H9 (cell line): ENCODE measurements around the gene PEPD. TPM values are rescaled to one million over a fixed set of nuclear protein-coding genes. Genes with fewer than 3 reads are reported as not detected.

Experiments
- DNase-seq: peaks from one replicate; pipeline ENCODE4 v3.0.0-alpha.2; 2017
- H2AFZ ChIP-seq: one replicate; pipeline ENCODE4 v1.6.1; 2013; ENCODE audit warnings: mild to moderate bottlenecking, low read length, control low read depth, moderate library complexity
- H2AK5ac ChIP-seq: 2 replicates; pipeline ENCODE4 v1.6.1; 2013; ENCODE audit warnings: low read length, control low read depth, mixed read lengths; ENCODE audit not compliant: insufficient read length
- H2BK120ac ChIP-seq: one replicate; pipeline ENCODE4 v1.6.1; 2013; ENCODE audit warnings: low read depth, mild to moderate bottlenecking, low read length, control low read depth, inconsistent platforms; ENCODE audit not compliant: poor library complexity, severe bottlenecking
- H2BK12ac ChIP-seq: 2 replicates; pipeline ENCODE4 v1.6.1; 2013; ENCODE audit warnings: low read length, control low read depth, mixed read lengths, low read depth; ENCODE audit not compliant: insufficient read length
- H2BK15ac ChIP-seq: 2 replicates; pipeline ENCODE4 v1.6.1; 2013; ENCODE audit warnings: low read depth, low read length, control low read depth
- H2BK20ac ChIP-seq: one replicate; pipeline ENCODE4 v1.6.1; 2013; ENCODE audit warnings: low read depth, mild to moderate bottlenecking, low read length, control low read depth, inconsistent platforms; ENCODE audit not compliant: poor library complexity, severe bottlenecking
- H2BK5ac ChIP-seq: 2 replicates; pipeline ENCODE4 v1.6.1; 2013; ENCODE audit warnings: low read length, control low read depth, mixed read lengths; ENCODE audit not compliant: insufficient read length
- H3K14ac ChIP-seq: 2 replicates; pipeline ENCODE4 v1.6.1; 2013; ENCODE audit warnings: low read length, control low read depth; ENCODE audit not compliant: insufficient read depth
- H3K18ac ChIP-seq: 2 replicates; pipeline ENCODE4 v1.6.1; 2013; ENCODE audit warnings: low read depth, mild to moderate bottlenecking, mixed read lengths, low read length, control low read depth; ENCODE audit not compliant: insufficient read length
- H3K23ac ChIP-seq: 2 replicates; pipeline ENCODE4 v1.6.1; 2013; ENCODE audit warnings: low read length, control low read depth, mixed read lengths, low read depth; ENCODE audit not compliant: insufficient read length
- H3K23me2 ChIP-seq: 2 replicates; pipeline ENCODE4 v1.6.1; 2013; ENCODE audit warnings: low read depth, mild to moderate bottlenecking, mixed read lengths, low read length, control low read depth; ENCODE audit not compliant: insufficient read length, poor library complexity, severe bottlenecking
- H3K27ac ChIP-seq: 2 replicates; pipeline ENCODE4 v1.5.1; 2013; ENCODE audit warnings: low read length, control low read depth, mixed read lengths, low read depth; ENCODE audit not compliant: insufficient read length
- H3K27me3 ChIP-seq: 2 replicates; pipeline ENCODE4 v1.6.1; 2013; ENCODE audit warnings: low read length, control low read depth, inconsistent platforms; ENCODE audit not compliant: insufficient read depth
- H3K4ac ChIP-seq: 2 replicates; pipeline ENCODE4 v1.6.1; 2013; ENCODE audit warnings: low read depth, mild to moderate bottlenecking, control low read depth, inconsistent platforms, low read length, moderate library complexity
- H3K4me1 ChIP-seq: 2 replicates; pipeline ENCODE4 v1.6.1; 2013; ENCODE audit warnings: low read length, control low read depth, inconsistent platforms; ENCODE audit not compliant: insufficient read depth
- H3K4me2 ChIP-seq: 2 replicates; pipeline ENCODE4 v1.6.1; 2013; ENCODE audit warnings: low read length, control low read depth, mixed read lengths; ENCODE audit not compliant: insufficient read length, insufficient read depth
- H3K56ac ChIP-seq: 2 replicates; pipeline ENCODE4 v1.6.1; 2013; ENCODE audit warnings: low read depth, mild to moderate bottlenecking, mixed read lengths, low read length, control low read depth; ENCODE audit not compliant: insufficient read length
- H3K79me1 ChIP-seq: 2 replicates; pipeline ENCODE4 v1.6.1; 2013; ENCODE audit warnings: low read depth, mild to moderate bottlenecking, moderate library complexity, low read length, control low read depth, inconsistent platforms; ENCODE audit not compliant: insufficient read depth, poor library complexity, severe bottlenecking
- H3K79me2 ChIP-seq: 2 replicates; pipeline ENCODE4 v1.6.1; 2013; ENCODE audit warnings: low read length, control low read depth, inconsistent platforms; ENCODE audit not compliant: insufficient read depth
- H3K9ac ChIP-seq: 2 replicates; pipeline ENCODE4 v1.6.1; 2013; ENCODE audit warnings: low read length, control low read depth, mixed read lengths; ENCODE audit not compliant: insufficient read length; ENCODE audit errors: extremely low read depth
- H3K9me3 ChIP-seq: one replicate; pipeline ENCODE4 v1.6.1; 2013; ENCODE audit warnings: low read depth, low read length, inconsistent platforms; ENCODE audit not compliant: control insufficient read depth
- H3T11ph ChIP-seq: one replicate; pipeline ENCODE4 v1.6.1; 2013; ENCODE audit warnings: mild to moderate bottlenecking, low read length, control low read depth, inconsistent platforms
- H4K20me1 ChIP-seq: one replicate; pipeline ENCODE4 v1.6.1; 2013; ENCODE audit not compliant: control insufficient read depth, insufficient read length, insufficient read depth
- H4K5ac ChIP-seq: 2 replicates; pipeline ENCODE4 v1.6.1; 2013; ENCODE audit warnings: low read depth, mild to moderate bottlenecking, mixed read lengths, low read length, control low read depth; ENCODE audit not compliant: insufficient read length
- H4K8ac ChIP-seq: replicated peaks from 2 replicates; pipeline ENCODE4 v1.6.1; 2013; ENCODE audit warnings: low read length, control low read depth, mixed read lengths, low read depth; ENCODE audit not compliant: insufficient read length
- H4K91ac ChIP-seq: 2 replicates; pipeline ENCODE4 v1.6.1; 2013; ENCODE audit warnings: low read depth, mild to moderate bottlenecking, moderate library complexity, mixed read lengths, low read length, control low read depth; ENCODE audit not compliant: insufficient read length
- H3K27ac Mint-ChIP-seq, 3 experiments: 2 replicates in 2 of 3; 3 replicates in 1 of 3; pipeline ENCODE4 v1.8.0; 2020 to 2021; ENCODE audit warnings: mixed read lengths in 3 of 3, mild to moderate bottlenecking in 1 of 3, moderate library complexity in 1 of 3
- H3K27me3 Mint-ChIP-seq: 2 replicates; pipeline ENCODE4 v1.8.0; 2021; ENCODE audit warnings: low read depth, mild to moderate bottlenecking, moderate library complexity, mixed read lengths
- H3K36me3 Mint-ChIP-seq, 3 experiments: 2 replicates in 2 of 3; 3 replicates in 1 of 3; pipeline ENCODE4 v1.8.0; 2020 to 2021; ENCODE audit warnings: low read depth in 3 of 3, mixed read lengths in 3 of 3; ENCODE audit not compliant: insufficient read depth in 1 of 3
- H3K4me1 Mint-ChIP-seq, 2 experiments: 2 replicates each; pipeline ENCODE4 v1.8.0; 2020; ENCODE audit warnings: mixed read lengths in 2 of 2
- H3K4me3 Mint-ChIP-seq, 2 experiments: 2 replicates in 1 of 2; 3 replicates in 1 of 2; pipeline ENCODE4 v1.8.0; 2020 to 2021; ENCODE audit warnings: mild to moderate bottlenecking in 2 of 2, mixed read lengths in 2 of 2, moderate library complexity in 1 of 2
- H3K9me3 Mint-ChIP-seq, 2 experiments: 2 replicates in 1 of 2; 3 replicates in 1 of 2; pipeline ENCODE4 v1.8.0; 2020; ENCODE audit warnings: mild to moderate bottlenecking in 2 of 2, mixed read lengths in 2 of 2, moderate library complexity in 1 of 2
- CTCF ChIP-seq: fragments of 200-600 bp; sonication (generic); conservative IDR thresholded peaks from 3 replicates; pipeline ENCODE4 v1.8.0; 2021; ENCODE audit warnings: antibody characterized with exemption, mild to moderate bottlenecking
- WGBS: extraction: QIAGEN DNeasy Blood & Tissue Kit; methylation state at CpG from one replicate; pipeline ENCODE4 v1.1.7; 2013; ENCODE audit warnings: missing lambda C conversion rate, low lambda C conversion rate, mixed read lengths; ENCODE audit not compliant: insufficient read length; ENCODE audit errors: extremely low coverage; 5-methylcytosine and 5-hydroxymethylcytosine counted together
- total RNA-seq: library from RNA; stranded (reverse); gene quantifications from 2 replicates; pipeline ENCODE4 v1.2.1, GENCODE V29; 2021

The PEPD gene
- total RNA-seq, 1 experiment from 2014 or later = 52.8 TPM

DNA sequence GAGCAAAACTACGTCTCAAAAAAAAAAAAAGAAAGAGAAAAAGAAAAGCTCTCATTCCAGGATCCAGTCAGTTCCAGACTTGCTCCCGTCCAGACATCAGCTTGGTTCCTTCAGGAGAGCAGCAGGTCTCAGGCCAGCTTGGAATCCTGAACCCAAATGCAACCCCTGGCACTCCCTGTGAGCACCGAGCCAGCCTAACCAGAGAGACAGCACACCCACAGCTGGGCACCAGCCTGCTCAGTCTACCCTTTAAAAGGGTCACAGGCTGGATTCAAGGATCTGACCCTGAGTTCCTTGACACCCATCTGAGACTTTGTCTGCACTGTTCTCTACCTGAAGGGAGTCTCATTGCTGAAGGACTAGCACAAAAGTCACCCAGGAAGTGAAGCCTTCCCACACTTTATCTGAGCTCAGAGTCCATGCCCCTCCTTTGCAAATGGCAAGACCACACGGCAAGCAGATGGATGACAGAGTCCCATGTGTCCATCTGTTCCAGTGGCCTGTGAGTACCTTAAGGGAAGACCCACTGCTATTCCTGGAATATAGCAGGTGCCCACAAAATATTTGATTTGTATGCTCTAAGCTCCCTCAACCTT, 1.4 kb downstream of the PEPD start:
- H3K79me2 ChIP-seq = peaks cover 4% of the 10 kb centered on the region; the same call in 1 of the 2 replicates
- H3K36me3 Mint-ChIP-seq = peaks cover 0 to 2% (median 0%) of the 10 kb centered on the region in 3 experiments; a peak in 1 of 7 replicates
- no peak overlapping the region for H3T11ph ChIP-seq
- H2BK20ac ChIP-seq = no peak overlapping the region
- H2BK5ac ChIP-seq = no peak overlapping the region
- H2BK15ac ChIP-seq = no peak overlapping the region
- no peak overlapping the region for H2AFZ ChIP-seq
- H3K9me3 ChIP-seq = no peaks in the 10 kb centered on the region
- peaks cover 15 to 24% of the 10 kb centered on the region in 2 experiments for H3K4me1 Mint-ChIP-seq
- no peak overlapping the region for H2BK12ac ChIP-seq
- no peak overlapping the region for H3K56ac ChIP-seq
- no peak overlapping the region for H3K23ac ChIP-seq
- no peak overlapping the region for H4K8ac ChIP-seq
- peaks cover 0 to 2% of the 10 kb centered on the region in 2 experiments; a peak in 1 of 5 replicates for H3K9me3 Mint-ChIP-seq
- H4K5ac ChIP-seq = no peak overlapping the region
- peaks cover 2% of the 10 kb centered on the region for H3K27me3 Mint-ChIP-seq
- no peak overlapping the region for H3K9ac ChIP-seq
- no peak overlapping the region for H4K91ac ChIP-seq
- no peaks in the 10 kb centered on the region for H3K27me3 ChIP-seq
- H3K4ac ChIP-seq = no peak overlapping the region
- H4K20me1 ChIP-seq = no peaks in the 10 kb centered on the region
- H3K27ac ChIP-seq = no peak overlapping the region
- H3K4me3 Mint-ChIP-seq = peak overlapping the region; percentile 82 to 85
- WGBS = no CpG with 5 or more reads among the region's 4 CpGs
- no peak overlapping the region for H2AK5ac ChIP-seq
- no peak overlapping the region for H3K4me2 ChIP-seq
- peaks cover 6% of the 10 kb centered on the region for H3K79me1 ChIP-seq
- H3K18ac ChIP-seq = no peak overlapping the region
- no peaks in the 10 kb centered on the region for H3K4me1 ChIP-seq
- H3K23me2 ChIP-seq = peaks cover 13% of the 10 kb centered on the region
- H2BK120ac ChIP-seq = no peak overlapping the region
- no peak for DNase-seq
- TF ChIP-seq CTCF = no peak
- H3K14ac ChIP-seq = no peak overlapping the region
- no peak overlapping the region for H3K27ac Mint-ChIP-seq
